C4-2B (cell line): ENCODE results near the gene CFAP107.

Source experiments
- H3K27ac ChIP-seq: fragments of 450-650 bp; 2 replicates; pipeline ENCODE4 v1.5.1; 2017
- ZFX ChIP-seq: fragments of 450-650 bp; IDR thresholded peaks from 2 replicates; pipeline ENCODE4 v1.6.1; 2017
- TF ChIP-seq, protein P1 (sequence below): fragments of 450-650 bp; conservative IDR thresholded peaks from 2 replicates; pipeline ENCODE4 v1.5.1; 2017; ENCODE audit warnings: mild to moderate bottlenecking

CFAP107 gene

DNA sequence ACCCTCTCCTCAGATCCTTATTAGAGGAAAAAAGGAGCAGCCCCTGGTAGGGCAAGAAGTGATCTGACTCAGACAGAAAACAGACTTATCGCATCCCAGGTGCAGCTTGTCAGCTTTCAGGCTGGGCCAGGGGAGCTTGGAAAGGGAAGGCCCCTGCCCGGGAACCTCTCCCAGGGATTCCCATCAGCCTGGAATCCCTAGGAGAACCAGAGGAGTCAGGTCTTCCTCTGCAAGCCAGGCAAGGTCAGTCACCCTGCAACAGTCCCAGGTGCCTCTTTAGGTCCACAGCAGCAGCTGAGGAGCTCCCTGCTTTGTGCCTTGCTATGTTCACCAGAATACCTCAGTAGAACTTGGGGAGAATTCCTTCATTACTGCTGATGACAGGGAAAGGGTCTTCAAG lies 24.6 kb downstream of the CFAP107 start:
- no peak overlapping the region for H3K27ac ChIP-seq
- no peak for TF ChIP-seq ZFX
- TF ChIP-seq, protein P1, sequence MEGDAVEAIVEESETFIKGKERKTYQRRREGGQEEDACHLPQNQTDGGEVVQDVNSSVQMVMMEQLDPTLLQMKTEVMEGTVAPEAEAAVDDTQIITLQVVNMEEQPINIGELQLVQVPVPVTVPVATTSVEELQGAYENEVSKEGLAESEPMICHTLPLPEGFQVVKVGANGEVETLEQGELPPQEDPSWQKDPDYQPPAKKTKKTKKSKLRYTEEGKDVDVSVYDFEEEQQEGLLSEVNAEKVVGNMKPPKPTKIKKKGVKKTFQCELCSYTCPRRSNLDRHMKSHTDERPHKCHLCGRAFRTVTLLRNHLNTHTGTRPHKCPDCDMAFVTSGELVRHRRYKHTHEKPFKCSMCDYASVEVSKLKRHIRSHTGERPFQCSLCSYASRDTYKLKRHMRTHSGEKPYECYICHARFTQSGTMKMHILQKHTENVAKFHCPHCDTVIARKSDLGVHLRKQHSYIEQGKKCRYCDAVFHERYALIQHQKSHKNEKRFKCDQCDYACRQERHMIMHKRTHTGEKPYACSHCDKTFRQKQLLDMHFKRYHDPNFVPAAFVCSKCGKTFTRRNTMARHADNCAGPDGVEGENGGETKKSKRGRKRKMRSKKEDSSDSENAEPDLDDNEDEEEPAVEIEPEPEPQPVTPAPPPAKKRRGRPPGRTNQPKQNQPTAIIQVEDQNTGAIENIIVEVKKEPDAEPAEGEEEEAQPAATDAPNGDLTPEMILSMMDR = no peak

DNA sequence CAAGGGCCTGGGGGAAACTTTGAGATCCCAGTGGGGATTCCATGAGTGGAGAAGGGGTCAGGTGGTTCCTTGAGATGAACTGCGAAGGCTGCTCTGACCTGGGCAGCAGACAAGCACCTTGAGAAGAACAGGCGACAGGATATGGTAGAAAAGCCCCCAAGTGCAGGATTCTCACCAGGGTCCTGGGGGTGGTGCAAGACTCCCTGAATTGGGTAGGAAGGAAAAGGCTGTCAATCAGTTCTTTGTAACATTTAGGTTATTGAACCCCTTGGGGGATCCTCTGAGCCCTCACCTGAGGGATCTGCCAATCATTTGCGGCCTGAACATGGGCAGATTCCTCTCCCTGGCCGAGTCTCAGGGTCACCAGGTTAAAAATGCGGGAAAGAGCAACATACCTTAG lies 25.2 kb downstream of the CFAP107 start:
- TF ChIP-seq, protein P1 = no peak
- TF ChIP-seq ZFX = no peak
- no peak overlapping the region for H3K27ac ChIP-seq

- TF ChIP-seq ZFX = no peak
- TF ChIP-seq, protein P1 = no peak
Measured at GRCh38 chr1:12772520-12772919, 26.5 kb downstream of the CFAP107 start.

GRCh38 chr1:12773438-12773837 lies 27.4 kb downstream of the CFAP107 start, which contains the start of gene PRAMEF12:
PRAMEF12 (plus strand) TSS chr1:12773738; CDS start chr1:12774868, 1,130 bp downstream.
- TF ChIP-seq ZFX = no peak
- TF ChIP-seq, protein P1 = no peak
- H3K27ac ChIP-seq = no peak within 1 kb of the TSS

More at GRCh38 chr1:12772520-12772919, 26.5 kb downstream of the CFAP107 start:
- no peak overlapping the region for H3K27ac ChIP-seq

- TF ChIP-seq, protein P1 = no peak
- no peak for TF ChIP-seq ZFX
- no peak overlapping the region for H3K27ac ChIP-seq
Measured at GRCh38 chr1:12774801-12775345, 28.9 kb downstream of the CFAP107 start.

- TF ChIP-seq, protein P1 = no peak
- no peak for TF ChIP-seq ZFX
- H3K27ac ChIP-seq = no peak overlapping the region
Measured at GRCh38 chr1:12775443-12775842, 29.4 kb downstream of the CFAP107 start.

DNA sequence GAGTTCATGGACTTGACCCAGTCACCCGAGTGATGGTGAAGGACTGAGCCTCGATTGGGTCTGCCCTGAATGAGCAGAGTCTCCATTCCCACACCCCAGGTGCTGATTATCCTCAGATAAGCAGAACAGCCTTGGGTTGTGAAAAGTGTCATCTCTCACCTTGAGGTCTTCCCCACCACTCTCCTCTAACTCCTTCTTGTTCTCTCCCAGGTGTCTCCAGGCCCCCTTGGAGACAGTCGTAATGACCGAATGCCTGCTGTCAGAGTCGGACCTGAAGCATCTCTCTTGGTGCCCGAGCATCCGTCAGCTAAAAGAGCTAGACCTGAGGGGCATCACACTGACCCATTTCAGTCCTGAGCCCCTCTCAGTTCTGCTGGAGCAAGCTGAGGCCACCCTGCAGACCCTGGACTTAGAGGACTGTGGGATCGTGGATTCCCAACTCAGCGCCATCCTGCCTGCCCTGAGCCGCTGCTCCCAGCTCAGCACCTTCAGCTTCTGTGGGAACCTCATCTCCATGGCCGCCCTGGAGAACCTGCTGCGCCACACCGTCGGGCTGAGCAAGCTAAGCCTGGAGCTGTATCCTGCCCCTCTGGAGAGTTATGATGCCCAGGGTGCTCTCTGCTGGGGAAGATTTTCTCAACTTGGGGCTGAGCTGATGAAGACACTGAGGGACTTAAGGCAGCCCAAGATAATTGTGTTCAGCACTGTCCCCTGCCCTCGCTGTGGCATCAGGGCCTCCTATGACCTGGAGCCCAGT lies 31.0 kb downstream of the CFAP107 start:
- TF ChIP-seq, protein P1 = no peak
- TF ChIP-seq ZFX = no peak
- no peak overlapping the region for H3K27ac ChIP-seq
